GM21529 (cell line): ENCODE measurements around the gene FAH.
"Not testable (repeated sequence)": the region's sequence is repeated elsewhere in the genome, so short reads cannot be mapped to it uniquely, and the experiment has no call there.

Experiments
- ATAC-seq: cut with Tn5 transposase; IDR thresholded peaks from one replicate; pipeline ENCODE4 v1.9.1; 2021; ENCODE audit not compliant: unreplicated experiment

The FAH gene

GRCh38 chr15:80152896-80153876, at the start of gene FAH:
TSS of gene FAH (plus strand) at chr15:80152999. CDS start at chr15:80153055, 56 bp downstream.
- peak; percentile 45 for ATAC-seq

GRCh38 chr15:80105193-80105592, 47.6 kb upstream of the FAH start:
- ATAC-seq, result no peak

- no peak for ATAC-seq
Measured at GRCh38 chr15:80105595-80105994, 47.2 kb upstream of the FAH start.

- no peak for ATAC-seq
Measured at GRCh38 chr15:80106051-80106450, 46.7 kb upstream of the FAH start.

GRCh38 chr15:80107204-80107603, 45.6 kb upstream of the FAH start:
- ATAC-seq, result no peak

DNA sequence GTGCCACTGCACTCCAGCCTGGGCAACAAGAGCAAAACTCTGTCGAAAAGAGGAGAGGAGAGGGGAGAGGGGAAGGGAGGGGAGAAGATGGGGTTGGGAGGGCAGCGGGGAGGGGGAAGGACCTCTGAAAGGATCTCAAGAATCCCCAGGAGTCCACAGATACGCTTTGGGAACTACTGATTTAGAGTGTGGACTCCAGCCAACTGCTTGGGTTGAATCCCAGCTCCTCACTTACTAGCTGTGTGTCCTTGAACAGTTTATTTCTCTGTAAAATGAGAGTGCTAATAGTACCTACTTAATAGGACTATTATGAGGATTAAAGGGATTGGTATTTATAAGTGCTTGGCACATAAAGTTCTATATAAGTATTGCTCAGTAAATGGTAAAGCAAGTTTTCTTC, 45.0 kb upstream of the FAH start:
- ATAC-seq, result no peak

- no peak for ATAC-seq
Measured at GRCh38 chr15:80109388-80109787, 43.4 kb upstream of the FAH start.

GRCh38 chr15:80110920-80111319, 41.9 kb upstream of the FAH start:
- no peak for ATAC-seq

DNA sequence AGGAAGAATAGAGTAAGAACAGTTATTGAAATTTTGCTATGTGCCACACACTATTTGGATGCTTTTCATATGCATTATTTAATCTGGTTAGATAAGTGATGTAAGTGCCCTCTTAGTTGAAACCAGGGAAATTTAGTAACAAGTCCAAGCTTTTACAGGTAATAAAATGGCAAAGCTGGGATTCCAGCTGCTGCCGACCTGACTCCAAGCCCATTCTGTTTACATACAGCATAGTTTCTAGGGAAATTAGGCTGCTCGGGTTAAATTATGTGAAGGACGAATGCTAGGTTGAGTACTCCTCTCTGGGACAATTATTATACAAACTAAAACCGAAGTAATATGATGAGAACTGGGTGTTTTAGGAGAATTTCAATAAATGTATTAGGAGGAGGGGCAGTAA, 38.7 kb upstream of the FAH start:
- ATAC-seq, result no peak

DNA sequence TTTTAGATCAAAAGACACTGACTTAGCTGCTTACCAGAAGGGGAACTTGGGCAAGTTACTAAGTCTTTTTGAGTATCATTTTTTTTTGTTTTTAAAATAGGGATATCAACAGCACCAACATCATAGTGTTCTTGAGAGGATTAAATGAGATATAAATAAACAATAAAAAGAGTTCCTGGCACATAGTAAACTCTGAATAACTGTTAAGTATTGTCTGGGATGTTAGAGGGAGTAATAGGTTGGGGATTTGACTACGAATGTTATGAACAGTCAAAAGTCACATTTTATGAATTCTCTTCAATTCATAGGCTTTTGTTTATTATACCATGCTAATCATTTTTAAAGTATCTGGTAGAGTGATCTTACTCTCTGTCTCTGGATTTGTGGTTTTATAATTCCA, 37.8 kb upstream of the FAH start:
- no peak for ATAC-seq

- ATAC-seq, result no peak
Measured at GRCh38 chr15:80118956-80119355, 33.8 kb upstream of the FAH start.

DNA sequence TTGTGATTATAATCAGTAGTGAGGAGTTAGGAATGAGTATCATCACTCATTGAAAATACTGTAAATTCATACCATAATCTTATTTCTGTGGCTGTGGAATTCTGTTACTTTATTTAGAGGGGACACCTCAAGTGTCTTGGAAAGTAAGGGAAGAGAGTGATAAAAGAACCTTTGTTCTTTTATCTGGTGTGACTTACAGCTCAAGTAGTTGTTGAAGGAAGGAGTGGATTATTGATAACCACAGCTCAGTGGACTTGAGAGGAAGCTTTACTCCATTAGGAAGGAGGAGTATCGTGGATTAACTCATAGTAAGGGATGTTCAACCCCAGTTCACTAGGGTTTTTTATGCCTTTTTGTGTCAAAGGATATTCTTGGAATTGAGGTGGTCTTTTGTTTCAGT, 32.2 kb upstream of the FAH start:
- no peak for ATAC-seq

GRCh38 chr15:80121546-80121945, 31.3 kb upstream of the FAH start:
- ATAC-seq, result no peak

GRCh38 chr15:80123034-80123433, 29.8 kb upstream of the FAH start:
- ATAC-seq, result no peak

DNA sequence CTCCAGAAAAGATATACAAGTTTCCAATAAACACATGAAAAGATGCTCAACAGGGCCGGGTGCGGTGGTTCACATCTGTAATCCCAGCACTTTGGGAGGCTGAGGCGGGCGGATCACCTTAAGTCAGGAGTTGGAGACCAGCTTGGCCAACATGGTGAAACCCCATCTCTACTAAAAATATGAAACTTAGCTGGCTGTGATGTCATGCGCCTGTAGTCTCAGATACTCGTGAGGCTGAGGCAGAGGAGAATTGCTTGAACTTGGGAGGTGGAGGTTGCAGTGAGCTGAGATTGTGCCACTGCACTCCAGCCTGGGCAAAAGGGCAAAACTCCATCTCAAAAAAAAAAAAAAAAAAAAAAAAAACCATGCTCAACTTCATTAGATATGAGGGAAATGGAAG, 25.5 kb upstream of the FAH start:
- not testable (repeated sequence) for ATAC-seq

DNA sequence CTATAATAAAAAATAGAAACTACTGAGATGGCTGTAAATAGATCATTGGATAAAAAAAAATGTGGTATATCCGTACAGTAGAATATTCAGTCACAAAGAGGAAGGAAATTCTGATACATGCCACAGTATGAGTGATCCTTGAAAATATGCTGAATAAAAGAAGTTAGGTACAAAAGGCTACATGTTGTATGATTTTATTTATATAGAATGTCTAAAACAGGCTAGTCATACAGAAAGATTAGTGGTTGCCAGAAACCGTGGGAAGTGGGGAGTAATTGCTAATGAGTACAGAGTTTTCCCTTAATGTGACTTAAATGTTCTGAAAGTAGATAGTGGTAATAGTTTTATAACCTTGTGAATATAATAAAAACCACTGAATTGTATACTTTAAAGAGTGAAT, 24.9 kb upstream of the FAH start:
- ATAC-seq, result no peak

DNA sequence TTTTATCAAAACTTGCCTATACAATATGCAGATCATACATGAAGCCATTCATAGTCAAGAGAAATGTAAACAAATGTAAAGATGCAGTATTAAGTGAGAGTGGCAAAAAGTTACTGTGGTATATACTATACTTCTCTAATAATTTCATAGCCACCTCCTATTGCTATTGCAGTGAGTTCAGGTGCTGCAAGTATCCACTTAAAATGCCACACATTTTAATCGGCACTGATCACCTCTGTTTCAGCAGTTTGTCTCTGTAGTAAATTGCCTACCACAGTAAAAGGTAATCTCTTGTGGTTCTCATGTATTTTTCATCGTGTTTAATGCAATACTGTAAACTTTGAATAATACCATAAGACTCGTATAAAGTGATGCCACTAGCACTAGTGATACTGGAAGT, 20.4 kb upstream of the FAH start:
- ATAC-seq, result no peak

DNA sequence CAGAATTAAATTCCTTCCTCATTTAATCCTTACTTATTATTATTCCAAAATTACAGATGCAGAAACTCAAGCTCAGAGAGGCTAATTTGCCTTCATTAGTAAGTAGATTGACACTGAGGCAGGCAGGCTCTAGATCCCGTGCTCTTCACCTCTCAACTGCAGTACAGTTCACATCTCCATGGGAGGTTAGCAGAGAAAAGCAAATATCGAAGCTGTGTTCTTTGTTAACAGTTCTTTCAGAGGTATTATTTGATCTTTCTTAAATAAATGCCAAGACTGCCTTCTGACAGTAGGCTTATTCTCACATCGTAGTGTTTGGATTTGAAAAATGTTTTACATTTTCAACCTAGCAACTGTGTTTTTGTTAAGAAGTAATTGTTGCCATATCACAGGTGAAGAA, 15.9 kb upstream of the FAH start:
- no peak for ATAC-seq

- ATAC-seq, result no peak
Measured at GRCh38 chr15:80138961-80139360, 13.8 kb upstream of the FAH start.

DNA sequence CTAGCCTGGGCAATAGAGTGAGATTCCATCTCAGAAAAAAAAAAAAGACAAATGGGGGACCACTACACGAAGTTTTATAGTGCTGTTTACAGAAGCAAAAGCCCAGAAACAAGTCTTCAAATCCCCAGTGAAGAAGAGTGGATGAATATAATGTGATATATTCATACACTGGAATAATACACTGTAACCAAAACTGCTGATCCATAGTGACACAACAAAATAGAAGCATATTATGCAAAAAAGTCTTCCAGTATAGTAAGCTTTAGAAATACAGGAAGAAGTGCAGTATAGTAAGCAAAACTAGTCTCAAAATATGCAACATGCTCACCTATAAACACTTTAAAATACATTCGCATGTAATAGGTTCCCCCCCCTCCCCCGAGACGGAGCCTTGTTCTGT, 11.9 kb upstream of the FAH start:
- no peak for ATAC-seq

GRCh38 chr15:80141916-80142598, 10.7 kb upstream of the FAH start:
- ATAC-seq, result no peak

- ATAC-seq, result no peak
Measured at GRCh38 chr15:80142646-80143045, 10.2 kb upstream of the FAH start.
